ENCODE results near the gene TANGO6. TPM values are rescaled to one million over a fixed set of nuclear protein-coding genes. Genes with fewer than 3 reads are reported as not detected.

TANGO6 gene
- total RNA-seq, 1 donor: 38.0 TPM

- TF ChIP-seq CTCF (IDR thresholded peaks at IDR 0.05; ENCODE audit: extremely low read depth, low read depth, low read length): no peak
- Histone ChIP-seq H3K9me3 (ENCODE audit: low read depth, low read length) (no peaks in the 10 kb centered on the region), H3K4me3 (ENCODE audit: insufficient read depth, low read length) (no peak overlapping the region), H3K27me3 (ENCODE audit: insufficient read depth, low read length) (no peaks in the 10 kb centered on the region), H4K20me1 (ENCODE audit: insufficient read depth, low read length) (peaks cover 32% of the 10 kb centered on the region), H2AFZ (ENCODE audit: low read length) (no peak overlapping the region), H3K36me3 (ENCODE audit: insufficient read depth, low read length) (peaks cover 17% of the 10 kb centered on the region), H3K4me1 (ENCODE audit: insufficient read depth, low read length) (peaks cover 15% of the 10 kb centered on the region), H3K79me2 (ENCODE audit: insufficient read depth, low read length) (no peaks in the 10 kb centered on the region), H3K4me2 (ENCODE audit: insufficient read depth, low read length) (no peak overlapping the region), H3K27ac (ENCODE audit: low read depth, low read length) (no peak overlapping the region)
- no peak for DNase-seq (ENCODE audit: insufficient read length, low spot score, missing footprints)
These were observed 265.5 kb downstream of the TANGO6 start for GRCh38 chr16:69108905-69109252.

- Histone ChIP-seq H3K4me2 (ENCODE audit: insufficient read depth, low read length) (no peak overlapping the region), H3K4me1 (ENCODE audit: insufficient read depth, low read length) (peaks cover 15% of the 10 kb centered on the region), H2AFZ (ENCODE audit: low read length) (no peak overlapping the region), H3K4me3 (ENCODE audit: insufficient read depth, low read length) (no peak overlapping the region), H4K20me1 (ENCODE audit: insufficient read depth, low read length) (peaks cover 36% of the 10 kb centered on the region), H3K27ac (ENCODE audit: low read depth, low read length) (no peak overlapping the region), H3K36me3 (ENCODE audit: insufficient read depth, low read length) (peaks cover 22% of the 10 kb centered on the region), H3K9me3 (ENCODE audit: low read depth, low read length) (no peaks in the 10 kb centered on the region), H3K79me2 (ENCODE audit: insufficient read depth, low read length) (no peaks in the 10 kb centered on the region), H3K27me3 (ENCODE audit: insufficient read depth, low read length) (no peaks in the 10 kb centered on the region)
- TF ChIP-seq CTCF (IDR thresholded peaks at IDR 0.05; ENCODE audit: extremely low read depth, low read depth, low read length): no peak
- no peak for DNase-seq (ENCODE audit: insufficient read length, low spot score, missing footprints)
These were observed 266.3 kb downstream of the TANGO6 start for GRCh38 chr16:69109486-69110270.

- Histone ChIP-seq H3K79me2 (ENCODE audit: insufficient read depth, low read length) (no peaks in the 10 kb centered on the region), H3K27ac (ENCODE audit: low read depth, low read length) (no peak overlapping the region), H3K27me3 (ENCODE audit: insufficient read depth, low read length) (no peaks in the 10 kb centered on the region), H4K20me1 (ENCODE audit: insufficient read depth, low read length) (peaks cover 41% of the 10 kb centered on the region), H3K4me3 (ENCODE audit: insufficient read depth, low read length) (no peak overlapping the region), H2AFZ (ENCODE audit: low read length) (no peak overlapping the region), H3K4me1 (ENCODE audit: insufficient read depth, low read length) (peaks cover 15% of the 10 kb centered on the region), H3K9me3 (ENCODE audit: low read depth, low read length) (no peaks in the 10 kb centered on the region), H3K36me3 (ENCODE audit: insufficient read depth, low read length) (peaks cover 29% of the 10 kb centered on the region), H3K4me2 (ENCODE audit: insufficient read depth, low read length) (no peak overlapping the region)
- DNase-seq (ENCODE audit: insufficient read length, low spot score, missing footprints): no peak
- TF ChIP-seq CTCF (IDR thresholded peaks at IDR 0.05; ENCODE audit: extremely low read depth, low read depth, low read length): no peak
These were observed 267.1 kb downstream of the TANGO6 start for GRCh38 chr16:69110406-69110805.

GRCh38 chr16:69111216-69111875 is 268.0 kb downstream of the TANGO6 start:
- Histone ChIP-seq H3K27ac (ENCODE audit: low read depth, low read length) (no peak overlapping the region), H2AFZ (ENCODE audit: low read length) (no peak overlapping the region), H3K4me1 (ENCODE audit: insufficient read depth, low read length) (peaks cover 15% of the 10 kb centered on the region), H3K27me3 (ENCODE audit: insufficient read depth, low read length) (no peaks in the 10 kb centered on the region), H4K20me1 (ENCODE audit: insufficient read depth, low read length) (peaks cover 42% of the 10 kb centered on the region), H3K9me3 (ENCODE audit: low read depth, low read length) (no peaks in the 10 kb centered on the region), H3K79me2 (ENCODE audit: insufficient read depth, low read length) (no peaks in the 10 kb centered on the region), H3K36me3 (ENCODE audit: insufficient read depth, low read length) (peaks cover 38% of the 10 kb centered on the region), H3K4me2 (ENCODE audit: insufficient read depth, low read length) (no peak overlapping the region), H3K4me3 (ENCODE audit: insufficient read depth, low read length) (no peak overlapping the region)
- DNase-seq (ENCODE audit: insufficient read length, low spot score, missing footprints): no peak
- TF ChIP-seq CTCF (IDR thresholded peaks at IDR 0.05; ENCODE audit: extremely low read depth, low read depth, low read length): no peak

Data from osteoblast (primary cell).